ENCODE measurements around the gene IGFLR1. TPM values are rescaled to one million over a fixed set of nuclear protein-coding genes. Genes with fewer than 3 reads are reported as not detected.
A peak's percentile ranks its signal among the peaks of the same experiment; 100 is the strongest.

The IGFLR1 gene
- polyA plus RNA-seq, 2 of the 4 experiments (the other 2 are of a cell fraction) = 6.4 to 14.4 TPM

DNA sequence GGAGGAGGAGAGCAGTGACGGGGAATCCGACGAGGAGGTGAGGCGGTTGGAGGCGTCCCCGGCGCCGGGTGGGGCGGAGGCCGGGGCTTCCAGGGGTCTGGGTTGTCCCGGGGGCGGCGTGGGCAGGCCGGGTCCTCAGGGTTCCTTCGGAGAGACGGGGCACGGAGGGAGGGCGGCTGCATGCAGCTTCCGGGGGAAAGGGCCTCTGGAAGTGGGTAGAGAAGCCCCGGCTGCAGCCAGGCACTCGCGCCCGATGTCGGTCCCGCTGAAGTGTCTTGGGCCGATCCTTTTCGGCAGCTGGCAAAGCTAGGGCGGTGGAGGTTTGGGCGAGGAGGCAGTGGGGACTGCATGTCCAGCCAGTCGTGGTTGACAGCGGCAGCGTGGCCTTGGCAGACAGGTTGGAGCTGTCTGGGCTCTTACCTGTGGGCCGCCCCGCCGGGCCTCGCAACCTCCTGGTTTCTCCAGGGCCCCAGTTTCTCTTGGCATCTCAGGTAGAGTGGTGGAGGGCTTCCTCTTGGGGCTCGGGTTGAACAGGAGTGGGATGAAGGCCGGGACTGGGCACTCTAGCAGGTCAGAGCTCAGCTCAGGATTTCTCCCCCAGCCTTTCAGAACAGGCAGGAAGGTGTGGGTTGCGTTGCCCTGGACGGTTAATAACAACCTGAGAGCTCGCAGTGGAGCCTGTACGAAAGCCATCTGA, 23.8 kb downstream of the IGFLR1 start:
- DNase-seq (ENCODE audit: low read depth in 1 of 2, low spot score in 1 of 2) (peak; percentile 40 to 50), FAIRE-seq (no peak), ATAC-seq (peak in 1 of 2 experiments; percentile 1; a peak in 1 of 6 replicates)
- ChIA-PET CTCF (interaction anchor here (0.6 to 5.0 kb wide), 11 partner anchors 10 to 170 kb away, joined by 3 to 29 read pairs (median 5); partner anchors contain the start of genes PSENEN and U2AF1L4), POLR2A (interaction anchor here (0.9 to 1.5 kb wide), 5 partner anchors 10 to 30 kb away, joined by 3 to 7 read pairs (median 4); partner anchors contain the start of gene LIN37)
- no peaks in the 10 kb centered on the region for H3K9me3 ChIP-seq
- no peak for TF ChIP-seq ZC3H11A (IDR thresholded peaks at IDR 0.05)
- under 1% methylated on average over 32 of the region's 42 CpGs for WGBS (ENCODE audit: missing lambda C conversion rate)
- peak overlapping the region; percentile 98 for H3K4me2 ChIP-seq
- H3K27ac ChIP-seq = peak overlapping the region; percentile 91 to 98
- peak overlapping the region; percentile 87 for H3K4me3 ChIP-seq
- peaks cover 20% of the 10 kb centered on the region for H3K4me1 ChIP-seq

DNA sequence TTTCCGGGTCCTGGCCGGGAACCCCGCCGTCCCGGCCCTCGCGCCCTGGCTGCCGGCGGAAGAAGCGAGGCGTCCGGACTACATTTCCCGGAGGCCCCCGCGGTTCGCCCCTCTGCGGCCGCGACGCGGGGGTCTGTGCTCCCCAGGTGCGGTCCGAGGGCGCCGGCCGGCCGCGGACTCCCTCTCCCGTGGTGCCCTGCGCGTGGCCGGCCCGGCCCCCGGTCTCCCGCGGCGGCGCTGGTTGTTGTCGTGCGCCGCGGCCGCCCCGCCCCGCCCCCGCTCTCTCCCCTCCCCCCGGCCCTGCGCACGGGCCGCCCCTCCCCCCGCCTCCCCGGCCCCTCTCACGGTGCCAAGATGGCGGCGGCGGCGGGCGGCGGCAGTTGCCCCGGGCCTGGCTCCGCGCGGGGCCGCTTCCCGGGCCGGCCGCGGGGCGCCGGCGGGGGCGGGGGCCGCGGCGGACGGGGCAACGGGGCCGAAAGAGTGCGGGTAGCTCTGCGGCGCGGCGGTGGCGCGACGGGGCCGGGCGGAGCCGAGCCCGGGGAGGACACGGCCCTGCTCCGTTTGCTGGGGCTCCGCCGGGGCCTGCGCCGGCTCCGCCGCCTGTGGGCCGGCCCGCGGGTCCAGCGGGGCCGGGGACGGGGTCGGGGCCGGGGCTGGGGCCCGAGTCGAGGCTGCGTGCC, 24.4 kb downstream of the IGFLR1 start, which contains the start of gene KMT2B:
TSS of gene KMT2B (plus strand) at position 339 of the 680 bp plus-strand sequence. CDS start at position 355, 16 bp downstream.
- peak within 1 kb of the TSS; percentile 98 for H3K4me2 ChIP-seq
- CTCF ChIA-PET = interaction anchor here (0.6 to 5.0 kb wide), 11 partner anchors 11 to 169 kb away, joined by 3 to 29 read pairs (median 5); partner anchors contain the start of genes PSENEN and U2AF1L4
- peaks cover 20% of the 10 kb centered on the region for H3K4me1 ChIP-seq
- ATAC-seq (peak in 1 of 2 experiments; percentile 3; a peak in 2 of 6 replicates), DNase-seq (ENCODE audit: low read depth in 1 of 2, low spot score in 1 of 2) (peak; percentile 98 to 100), FAIRE-seq (no peak)
- H3K27ac ChIP-seq = peak within 1 kb of the TSS; percentile 91 to 98
- under 1% methylated on average over 28 of the region's 109 CpGs for WGBS (ENCODE audit: missing lambda C conversion rate)
- H3K9me3 ChIP-seq = no peaks in the 10 kb centered on the region
- H3K4me3 ChIP-seq = peak within 1 kb of the TSS; percentile 87
- POLR2A ChIA-PET = interaction anchor here (1.2 to 1.5 kb wide), 4 partner anchors 15 to 30 kb away, joined by 3 to 7 read pairs (median 4); partner anchors contain the start of gene LIN37
- TF ChIP-seq MYC (IDR thresholded peaks at IDR 0.05; ENCODE audit: borderline replicate concordance, low read length) (peak; percentile 36), CHD4 (IDR thresholded peaks at IDR 0.05; ENCODE audit: borderline replicate concordance) (no peak), FOSL2 (IDR thresholded peaks at IDR 0.05) (no peak), FOSL2 (CRISPR knock-in tag; IDR thresholded peaks at IDR 0.05) (no peak), TFCP2L1 (CRISPR knock-in tag; IDR thresholded peaks at IDR 0.05) (no peak), KDM5A (IDR thresholded peaks at IDR 0.05) (no peak), CHD2 (IDR thresholded peaks at IDR 0.05; ENCODE audit: low read length, partially characterized antibody) (no peak), RAD21 (conservative IDR thresholded peaks at IDR 0.05 in 1 of 2, IDR thresholded peaks at IDR 0.05 in 1 of 2) (no peak; a peak in 1 of 5 replicates), POLR2A (IDR thresholded peaks at IDR 0.05; ENCODE audit: low read length) (no peak), EHMT2 (IDR thresholded peaks at IDR 0.05; ENCODE audit: low read depth) (no peak), RARB (CRISPR knock-in tag; IDR thresholded peaks at IDR 0.05) (no peak), KDM1A (IDR thresholded peaks at IDR 0.05; ENCODE audit: low read depth) (no peak), ZNF302 (CRISPR knock-in tag; IDR thresholded peaks at IDR 0.05) (no peak), RFX5 (IDR thresholded peaks at IDR 0.05) (no peak), TP53 (CRISPR knock-in tag; IDR thresholded peaks at IDR 0.05) (no peak), HOXB5 (CRISPR knock-in tag; IDR thresholded peaks at IDR 0.05) (no peak), JUN (IDR thresholded peaks at IDR 0.05) (peak; percentile 76 to 94; a peak in 4 of 5 replicates), ZSCAN20 (CRISPR knock-in tag; IDR thresholded peaks at IDR 0.05) (no peak), CBX8 (IDR thresholded peaks at IDR 0.05) (no peak), EP300 (IDR thresholded peaks at IDR 0.05) (no peak), GATA3 (IDR thresholded peaks at IDR 0.05; ENCODE audit: borderline replicate concordance) (peak; percentile 18; the same call in 1 of the 2 replicates), ZFP36 (IDR thresholded peaks at IDR 0.05; ENCODE audit: borderline replicate concordance, partially characterized antibody) (no peak), ZC3H11A (IDR thresholded peaks at IDR 0.05) (no peak)
- TF ChIP-seq, protein P1, sequence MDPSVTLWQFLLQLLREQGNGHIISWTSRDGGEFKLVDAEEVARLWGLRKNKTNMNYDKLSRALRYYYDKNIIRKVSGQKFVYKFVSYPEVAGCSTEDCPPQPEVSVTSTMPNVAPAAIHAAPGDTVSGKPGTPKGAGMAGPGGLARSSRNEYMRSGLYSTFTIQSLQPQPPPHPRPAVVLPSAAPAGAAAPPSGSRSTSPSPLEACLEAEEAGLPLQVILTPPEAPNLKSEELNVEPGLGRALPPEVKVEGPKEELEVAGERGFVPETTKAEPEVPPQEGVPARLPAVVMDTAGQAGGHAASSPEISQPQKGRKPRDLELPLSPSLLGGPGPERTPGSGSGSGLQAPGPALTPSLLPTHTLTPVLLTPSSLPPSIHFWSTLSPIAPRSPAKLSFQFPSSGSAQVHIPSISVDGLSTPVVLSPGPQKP (IDR thresholded peaks at IDR 0.05; ENCODE audit: low read depth, low read length) = no peak
- TF ChIP-seq, protein P2, sequence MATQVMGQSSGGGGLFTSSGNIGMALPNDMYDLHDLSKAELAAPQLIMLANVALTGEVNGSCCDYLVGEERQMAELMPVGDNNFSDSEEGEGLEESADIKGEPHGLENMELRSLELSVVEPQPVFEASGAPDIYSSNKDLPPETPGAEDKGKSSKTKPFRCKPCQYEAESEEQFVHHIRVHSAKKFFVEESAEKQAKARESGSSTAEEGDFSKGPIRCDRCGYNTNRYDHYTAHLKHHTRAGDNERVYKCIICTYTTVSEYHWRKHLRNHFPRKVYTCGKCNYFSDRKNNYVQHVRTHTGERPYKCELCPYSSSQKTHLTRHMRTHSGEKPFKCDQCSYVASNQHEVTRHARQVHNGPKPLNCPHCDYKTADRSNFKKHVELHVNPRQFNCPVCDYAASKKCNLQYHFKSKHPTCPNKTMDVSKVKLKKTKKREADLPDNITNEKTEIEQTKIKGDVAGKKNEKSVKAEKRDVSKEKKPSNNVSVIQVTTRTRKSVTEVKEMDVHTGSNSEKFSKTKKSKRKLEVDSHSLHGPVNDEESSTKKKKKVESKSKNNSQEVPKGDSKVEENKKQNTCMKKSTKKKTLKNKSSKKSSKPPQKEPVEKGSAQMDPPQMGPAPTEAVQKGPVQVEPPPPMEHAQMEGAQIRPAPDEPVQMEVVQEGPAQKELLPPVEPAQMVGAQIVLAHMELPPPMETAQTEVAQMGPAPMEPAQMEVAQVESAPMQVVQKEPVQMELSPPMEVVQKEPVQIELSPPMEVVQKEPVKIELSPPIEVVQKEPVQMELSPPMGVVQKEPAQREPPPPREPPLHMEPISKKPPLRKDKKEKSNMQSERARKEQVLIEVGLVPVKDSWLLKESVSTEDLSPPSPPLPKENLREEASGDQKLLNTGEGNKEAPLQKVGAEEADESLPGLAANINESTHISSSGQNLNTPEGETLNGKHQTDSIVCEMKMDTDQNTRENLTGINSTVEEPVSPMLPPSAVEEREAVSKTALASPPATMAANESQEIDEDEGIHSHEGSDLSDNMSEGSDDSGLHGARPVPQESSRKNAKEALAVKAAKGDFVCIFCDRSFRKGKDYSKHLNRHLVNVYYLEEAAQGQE (IDR thresholded peaks at IDR 0.05) = no peak
- TF ChIP-seq, protein P3, sequence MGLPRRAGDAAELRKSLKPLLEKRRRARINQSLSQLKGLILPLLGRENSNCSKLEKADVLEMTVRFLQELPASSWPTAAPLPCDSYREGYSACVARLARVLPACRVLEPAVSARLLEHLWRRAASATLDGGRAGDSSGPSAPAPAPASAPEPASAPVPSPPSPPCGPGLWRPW (IDR thresholded peaks at IDR 0.05) = no peak
- TF ChIP-seq, protein P4, sequence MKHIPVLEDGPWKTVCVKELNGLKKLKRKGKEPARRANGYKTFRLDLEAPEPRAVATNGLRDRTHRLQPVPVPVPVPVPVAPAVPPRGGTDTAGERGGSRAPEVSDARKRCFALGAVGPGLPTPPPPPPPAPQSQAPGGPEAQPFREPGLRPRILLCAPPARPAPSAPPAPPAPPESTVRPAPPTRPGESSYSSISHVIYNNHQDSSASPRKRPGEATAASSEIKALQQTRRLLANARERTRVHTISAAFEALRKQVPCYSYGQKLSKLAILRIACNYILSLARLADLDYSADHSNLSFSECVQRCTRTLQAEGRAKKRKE (CRISPR knock-in tag; IDR thresholded peaks at IDR 0.05; ENCODE audit: low read depth) = no peak
- TF ChIP-seq, protein P5, sequence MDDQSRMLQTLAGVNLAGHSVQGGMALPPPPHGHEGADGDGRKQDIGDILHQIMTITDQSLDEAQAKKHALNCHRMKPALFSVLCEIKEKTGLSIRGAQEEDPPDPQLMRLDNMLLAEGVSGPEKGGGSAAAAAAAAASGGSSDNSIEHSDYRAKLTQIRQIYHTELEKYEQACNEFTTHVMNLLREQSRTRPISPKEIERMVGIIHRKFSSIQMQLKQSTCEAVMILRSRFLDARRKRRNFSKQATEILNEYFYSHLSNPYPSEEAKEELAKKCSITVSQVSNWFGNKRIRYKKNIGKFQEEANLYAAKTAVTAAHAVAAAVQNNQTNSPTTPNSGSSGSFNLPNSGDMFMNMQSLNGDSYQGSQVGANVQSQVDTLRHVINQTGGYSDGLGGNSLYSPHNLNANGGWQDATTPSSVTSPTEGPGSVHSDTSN (IDR thresholded peaks at IDR 0.05) = 0 out of 2 replicates have a peak, but pooled peaks have one; percentile 7
